ENCODE data around the gene CRY2.
"Not testable (repeated sequence)": the region's sequence is repeated elsewhere in the genome, so short reads cannot be mapped to it uniquely, and the experiment has no call there.

The CRY2 gene
- 97.3 to 173 (median 132) reads per million in 4 donors for total RNA-seq

GRCh38 chr11:45846974-45847910 lies at the start of gene CRY2:
Gene CRY2 (plus strand): TSS chr11:45847475. CDS start chr11:45847491, 16 bp downstream.
- DNase-seq = peak; percentile 96 to 99 (median 98)

GRCh38 chr11:45798793-45799441 lies 48.4 kb upstream of the CRY2 start:
- DNase-seq = no peak

- DNase-seq = no peak
Measured at GRCh38 chr11:45799562-45799961, 47.7 kb upstream of the CRY2 start.

- no peak for DNase-seq
Measured at GRCh38 chr11:45800261-45800660, 47.0 kb upstream of the CRY2 start.

GRCh38 chr11:45801723-45802315 lies 45.5 kb upstream of the CRY2 start:
- no peak for DNase-seq

GRCh38 chr11:45802531-45803317 lies 44.6 kb upstream of the CRY2 start:
- no peak for DNase-seq

GRCh38 chr11:45803971-45804760 lies 43.1 kb upstream of the CRY2 start:
- peak; percentile 53 to 72 (median 57) for DNase-seq

GRCh38 chr11:45804761-45805304 lies 42.4 kb upstream of the CRY2 start, which contains the start of gene SLC35C1:
Gene SLC35C1 (plus strand): TSS chr11:45805149. CDS start chr11:45805802, 653 bp downstream.
- DNase-seq = peak; percentile 93 to 96 (median 94)

GRCh38 chr11:45805305-45806071 lies 41.8 kb upstream of the CRY2 start:
- no peak for DNase-seq

- no peak for DNase-seq
Measured at GRCh38 chr11:45806072-45806933, 41.0 kb upstream of the CRY2 start.

GRCh38 chr11:45806937-45807791 lies 40.1 kb upstream of the CRY2 start:
- DNase-seq = no peak

GRCh38 chr11:45807792-45808238 lies 39.5 kb upstream of the CRY2 start:
- no peak for DNase-seq

- not testable (repeated sequence) for DNase-seq
Measured at GRCh38 chr11:45808427-45808826, 38.8 kb upstream of the CRY2 start.

GRCh38 chr11:45809456-45810395 lies 37.5 kb upstream of the CRY2 start:
- DNase-seq = peak in 1 of 5 donors; percentile 19

GRCh38 chr11:45810431-45811108 lies 36.7 kb upstream of the CRY2 start:
- no peak for DNase-seq

- no peak for DNase-seq
Measured at GRCh38 chr11:45811109-45811435, 36.2 kb upstream of the CRY2 start.

All from T-helper 1 cell (primary cell).